Measurements from ENCODE around the gene CRB2. TPM values are rescaled to one million over a fixed set of nuclear protein-coding genes. Genes with fewer than 3 reads are reported as not detected.

The CRB2 gene
- total and polyA plus RNA-seq, 2 of the 13 experiments (the other 11 are each of a cell fraction or from before 2014, with no cell fraction given): 0.01 to 0.29 TPM

GRCh38 chr9:123407217-123407851, 51.3 kb downstream of the CRB2 start:
- no TSS peak for BruUV-seq (replicated peaks)
- Histone ChIP-seq H3K4me3 (replicated peaks in 1 of 3; ENCODE audit: insufficient read depth in 1 of 3, low read depth in 2 of 3, low read length in 3 of 3) (no peak overlapping the region), H3K27ac (ENCODE audit: extremely low read length, insufficient read depth, low read length) (no peak overlapping the region), H4K20me1 (ENCODE audit: insufficient read depth, low read length) (no peaks in the 10 kb centered on the region), H3K9ac (ENCODE audit: insufficient read depth, low read depth, low read length) (no peak overlapping the region), H3K36me3 (replicated peaks in 1 of 2; ENCODE audit: control insufficient read depth in 1 of 2, insufficient read depth in 2 of 2, low read length in 2 of 2) (peaks cover 2 to 4% of the 10 kb centered on the region in 2 experiments; a peak in 2 of 5 replicates), H3K79me2 (ENCODE audit: insufficient read depth, low read length) (no peaks in the 10 kb centered on the region), H3K4me1 (ENCODE audit: insufficient read depth, low read length) (no peaks in the 10 kb centered on the region), H3K4me2 (ENCODE audit: low read depth, low read length) (no peak overlapping the region), H3K9me3 (ENCODE audit: low read length) (no peaks in the 10 kb centered on the region), H3K27me3 (ENCODE audit: control insufficient read depth in 1 of 2, insufficient read depth in 2 of 2, low read length in 2 of 2) (no peaks in the 10 kb centered on the region), H2AFZ (ENCODE audit: low read length) (no peak overlapping the region)
- POLR2A ChIA-PET: no interaction called here
- intact Hi-C loops (cut with micrococcal nuclease; ENCODE audit: unreplicated experiment) (no loop called here), in situ Hi-C loops (cut with HindIII; ENCODE audit: extremely low pct_ligation_motif_present, low pct_unique_long_range_greater_than_20kb) (loop anchor here (10.0 to 25.0 kb wide), 2 partner anchors 97 to 630 kb away; no protein-coding TSS in a partner anchor)
- no peak for TF ChIP-seq ZNF646 (CRISPR knock-in tag; IDR thresholded peaks at IDR 0.05)
- TF ChIP-seq ZNF329 (CRISPR knock-in tag; IDR thresholded peaks at IDR 0.05; ENCODE audit: low read depth): no peak
- no peak for TF ChIP-seq NCOA5 (CRISPR knock-in tag; IDR thresholded peaks at IDR 0.05)
- no peak for TF ChIP-seq PAX8 (CRISPR knock-in tag; IDR thresholded peaks at IDR 0.05; ENCODE audit: borderline replicate concordance)
- no peak for TF ChIP-seq ZNF225 (CRISPR knock-in tag; IDR thresholded peaks at IDR 0.05)
- WGBS (ENCODE audit: low lambda C conversion rate): 97% methylated on average over 19 of the region's 20 CpGs
- no peak for FAIRE-seq
- ATAC-seq: no peak
- CTCF ChIA-PET (ENCODE audit: low intra/inter-chr PET ratio, low total read pairs): no interaction called here
- no peak for DNase-seq (ENCODE audit: low spot score)
